Measurements from ENCODE around the gene ITIH4. TPM values are rescaled to one million over a fixed set of nuclear protein-coding genes. Genes with fewer than 3 reads are reported as not detected.

ITIH4 gene
- total RNA-seq, 2 experiments from 2014 or later: 18.0 to 24.9 TPM

GRCh38 chr3:52770496-52771333, 59.8 kb downstream of the ITIH4 start, which contains the start of gene NEK4:
Gene NEK4 (minus strand): TSS chr3:52770940. CDS start chr3:52770746, 194 bp downstream.
- ATAC-seq (peak; percentile 97), DNase-seq (peak; percentile 93)
- Mint-ChIP-seq H3K4me1 (peaks cover 20% of the 10 kb centered on the region), H3K27ac (peak within 1 kb of the TSS; percentile 91), H3K36me3 (peaks cover 6% of the 10 kb centered on the region), H3K4me3 (peak within 1 kb of the TSS; percentile 85), H3K27me3 (no peaks in the 10 kb centered on the region), H3K9me3 (ENCODE audit: low read depth) (no peaks in the 10 kb centered on the region)
- CTCF ChIA-PET: interaction anchor here (0.8 to 1.4 kb wide), 4 partner anchors 123 to 344 kb away, joined by 3 to 4 read pairs (median 3); no protein-coding TSS in a partner anchor

GRCh38 chr3:52769786-52770455, 60.6 kb downstream of the ITIH4 start:
- Mint-ChIP-seq H3K4me3 (peak overlapping the region; percentile 85), H3K27ac (peak overlapping the region; percentile 42), H3K9me3 (ENCODE audit: low read depth) (no peaks in the 10 kb centered on the region), H3K4me1 (peaks cover 20% of the 10 kb centered on the region), H3K27me3 (no peaks in the 10 kb centered on the region), H3K36me3 (peaks cover 10% of the 10 kb centered on the region)
- CTCF ChIA-PET: interaction anchor here (1.4 kb wide), 1 partner anchor 299 kb away, joined by 3 read pairs; no protein-coding TSS in a partner anchor
- ATAC-seq: no peak
- no peak for DNase-seq

GRCh38 chr3:52763466-52763865, 67.0 kb downstream of the ITIH4 start:
- Mint-ChIP-seq H3K4me3 (no peak overlapping the region), H3K4me1 (no peaks in the 10 kb centered on the region), H3K27ac (no peak overlapping the region), H3K27me3 (no peaks in the 10 kb centered on the region), H3K9me3 (ENCODE audit: low read depth) (no peaks in the 10 kb centered on the region), H3K36me3 (peaks cover 39% of the 10 kb centered on the region)
- ATAC-seq (no peak), DNase-seq (no peak)
- CTCF ChIA-PET: interaction anchor here (0.8 kb wide), 1 partner anchor 35 kb away, joined by 3 read pairs; no protein-coding TSS in a partner anchor

Small RNA genes within 50 kb of the gene (microRNA-seq; reads per million reads assigned to microRNA genes)
- not detected for gene MIR8064

Other genes with a start within 250 kb of the ITIH4 start
- gene PBRM1, start 144.8 kb downstream of the ITIH4 start, total RNA-seq: 10 to 100 TPM; 69.7 to 73.3 TPM
- gene GNL3, start 144.6 kb downstream of the ITIH4 start, total RNA-seq: 100 to 1,000 TPM in 1 of 2 experiments, 10 to 100 TPM in 1; 86.8 to 116 TPM
- gene GLT8D1, start 124.9 kb downstream of the ITIH4 start, total RNA-seq: 10 to 100 TPM; 37.0 to 46.3 TPM
- 100 to 1,000 TPM in 1 of 2 experiments, 10 to 100 TPM in 1; 87.3 to 106 TPM for gene SPCS1, start 124.6 kb downstream of the ITIH4 start, total RNA-seq
- 10 to 100 TPM; 26.7 to 27.9 TPM for gene NEK4, start 59.7 kb downstream of the ITIH4 start, total RNA-seq
- not detected for gene ITIH1, start 53.1 kb downstream of the ITIH4 start, total RNA-seq
- not detected for gene ITIH3, start 35.9 kb downstream of the ITIH4 start, total RNA-seq
- gene MUSTN1, start 4.3 kb upstream of the ITIH4 start, total RNA-seq: 1 to 10 TPM in 1 of 2 experiments, under 1 TPM in 1; 0.40 to 3.0 TPM
- gene STIMATE, start 66.9 kb upstream of the ITIH4 start, total RNA-seq: 10 to 100 TPM; 43.3 to 47.8 TPM
- 10 to 100 TPM; 25.9 to 29.7 TPM for gene SFMBT1, start 215.4 kb upstream of the ITIH4 start, total RNA-seq